Neutrophil (primary cell): ENCODE results near the gene BDNF.

Experiments
- H3K27ac ChIP-seq: fragments of 200-600 bp; sonication (generic); 2 replicates; pipeline ENCODE4 v1.5.1; 2016; ENCODE audit warnings: mild to moderate bottlenecking, moderate library complexity
- H3K27me3 ChIP-seq: fragments of 200-600 bp; sonication (generic); 2 replicates; pipeline ENCODE4 v1.6.0; 2016; ENCODE audit warnings: mild to moderate bottlenecking
- H3K36me3 ChIP-seq: fragments of 200-600 bp; sonication (generic); 2 replicates; pipeline ENCODE4 v1.5.1; 2017
- H3K4me1 ChIP-seq, 2 experiments: fragments of 200-600 bp in 1 of 2; sonication (generic) in 1 of 2; 1 replicate in 1 of 2; 2 replicates in 1 of 2; pipeline versions ENCODE4 v1.5.1 to v1.6.1; 2013 to 2016; ENCODE audit warnings: low read depth in 1 of 2, low read length in 1 of 2, mild to moderate bottlenecking in 1 of 2, moderate library complexity in 1 of 2; ENCODE audit not compliant: control insufficient read depth in 1 of 2, insufficient read depth in 1 of 2
- H3K4me3 ChIP-seq, 2 experiments: fragments of 200-600 bp in 1 of 2; sonication (generic) in 1 of 2; 1 replicate in 1 of 2; 2 replicates in 1 of 2; pipeline ENCODE4 v1.5.1; 2013 to 2016; ENCODE audit warnings: low read depth in 1 of 2, low read length in 1 of 2, mild to moderate bottlenecking in 1 of 2, moderate library complexity in 1 of 2
- H3K9me3 ChIP-seq: fragments of 200-600 bp; sonication (generic); 2 replicates; pipeline ENCODE4 v1.5.1; 2016
- TF ChIP-seq, protein P1 (sequence below): fragments of 200-600 bp; sonication (generic); IDR thresholded peaks from 2 replicates; pipeline ENCODE4 v1.5.1; 2016; ENCODE audit warnings: antibody characterized with exemption

BDNF gene

DNA sequence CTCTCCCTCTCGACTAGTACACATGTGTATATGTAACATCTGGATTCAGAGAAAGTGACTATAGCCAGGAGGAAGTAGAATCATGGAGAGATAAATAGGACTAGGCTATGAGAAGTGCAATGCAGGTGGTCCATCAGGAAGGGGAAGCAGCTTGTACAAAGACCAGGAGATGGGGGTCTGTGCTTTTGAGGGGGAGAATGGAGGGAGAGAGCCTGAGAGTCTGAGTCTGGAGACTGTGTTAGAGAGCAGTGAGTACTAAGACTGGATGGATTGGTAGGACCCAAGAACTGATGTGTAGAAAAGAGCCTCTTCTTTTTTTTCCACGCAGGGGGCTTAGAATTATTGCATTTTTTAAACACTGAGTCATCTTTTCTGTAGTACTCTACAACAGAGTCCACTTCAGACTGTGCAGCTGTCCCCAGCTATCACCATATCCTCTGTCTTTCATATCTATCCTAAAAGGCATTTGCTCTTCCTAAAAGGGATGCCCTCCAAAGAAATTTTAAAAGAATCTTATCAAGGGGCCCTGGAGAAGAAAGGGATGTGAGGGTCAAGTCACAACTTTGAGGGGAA lies 80.4 kb downstream of the BDNF start:
- H3K36me3 ChIP-seq, result no peaks in the 10 kb centered on the region
- no peaks in the 10 kb centered on the region for H3K27me3 ChIP-seq
- TF ChIP-seq, protein P1, sequence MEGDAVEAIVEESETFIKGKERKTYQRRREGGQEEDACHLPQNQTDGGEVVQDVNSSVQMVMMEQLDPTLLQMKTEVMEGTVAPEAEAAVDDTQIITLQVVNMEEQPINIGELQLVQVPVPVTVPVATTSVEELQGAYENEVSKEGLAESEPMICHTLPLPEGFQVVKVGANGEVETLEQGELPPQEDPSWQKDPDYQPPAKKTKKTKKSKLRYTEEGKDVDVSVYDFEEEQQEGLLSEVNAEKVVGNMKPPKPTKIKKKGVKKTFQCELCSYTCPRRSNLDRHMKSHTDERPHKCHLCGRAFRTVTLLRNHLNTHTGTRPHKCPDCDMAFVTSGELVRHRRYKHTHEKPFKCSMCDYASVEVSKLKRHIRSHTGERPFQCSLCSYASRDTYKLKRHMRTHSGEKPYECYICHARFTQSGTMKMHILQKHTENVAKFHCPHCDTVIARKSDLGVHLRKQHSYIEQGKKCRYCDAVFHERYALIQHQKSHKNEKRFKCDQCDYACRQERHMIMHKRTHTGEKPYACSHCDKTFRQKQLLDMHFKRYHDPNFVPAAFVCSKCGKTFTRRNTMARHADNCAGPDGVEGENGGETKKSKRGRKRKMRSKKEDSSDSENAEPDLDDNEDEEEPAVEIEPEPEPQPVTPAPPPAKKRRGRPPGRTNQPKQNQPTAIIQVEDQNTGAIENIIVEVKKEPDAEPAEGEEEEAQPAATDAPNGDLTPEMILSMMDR, result no peak
- no peaks in the 10 kb centered on the region for H3K9me3 ChIP-seq
- no peaks in the 10 kb centered on the region for H3K4me1 ChIP-seq
- no peak overlapping the region for H3K4me3 ChIP-seq
- H3K27ac ChIP-seq, result no peak overlapping the region

DNA sequence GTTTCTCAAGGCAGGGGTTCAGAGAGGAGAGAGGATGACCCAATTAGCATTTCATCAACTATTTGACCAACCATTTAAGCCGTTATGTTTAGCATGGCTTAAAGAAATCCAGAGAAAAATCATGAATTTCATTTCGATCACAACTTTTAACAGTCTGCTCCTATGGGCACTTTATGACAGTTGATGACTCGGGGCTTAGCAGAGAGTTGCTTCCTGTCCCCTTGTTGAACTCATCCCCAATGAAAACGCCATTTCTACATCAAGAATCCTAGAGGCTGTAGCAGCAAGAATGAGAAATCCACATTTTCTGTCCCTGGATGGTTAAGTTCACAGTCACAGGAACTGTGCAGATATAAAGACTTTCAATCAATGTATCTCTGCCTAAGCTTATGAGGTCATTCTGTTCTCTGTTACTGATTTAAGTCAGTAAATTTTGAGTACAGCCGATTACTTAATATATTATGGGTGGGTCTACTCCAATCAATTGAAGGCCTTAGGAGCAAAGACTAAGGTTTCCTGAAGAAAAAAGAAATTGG lies 81.1 kb downstream of the BDNF start:
- H3K27me3 ChIP-seq, result no peaks in the 10 kb centered on the region
- H3K4me1 ChIP-seq, result no peaks in the 10 kb centered on the region
- H3K36me3 ChIP-seq, result no peaks in the 10 kb centered on the region
- no peak overlapping the region for H3K27ac ChIP-seq
- TF ChIP-seq, protein P1, result no peak
- H3K9me3 ChIP-seq, result no peaks in the 10 kb centered on the region
- H3K4me3 ChIP-seq, result no peak overlapping the region

DNA sequence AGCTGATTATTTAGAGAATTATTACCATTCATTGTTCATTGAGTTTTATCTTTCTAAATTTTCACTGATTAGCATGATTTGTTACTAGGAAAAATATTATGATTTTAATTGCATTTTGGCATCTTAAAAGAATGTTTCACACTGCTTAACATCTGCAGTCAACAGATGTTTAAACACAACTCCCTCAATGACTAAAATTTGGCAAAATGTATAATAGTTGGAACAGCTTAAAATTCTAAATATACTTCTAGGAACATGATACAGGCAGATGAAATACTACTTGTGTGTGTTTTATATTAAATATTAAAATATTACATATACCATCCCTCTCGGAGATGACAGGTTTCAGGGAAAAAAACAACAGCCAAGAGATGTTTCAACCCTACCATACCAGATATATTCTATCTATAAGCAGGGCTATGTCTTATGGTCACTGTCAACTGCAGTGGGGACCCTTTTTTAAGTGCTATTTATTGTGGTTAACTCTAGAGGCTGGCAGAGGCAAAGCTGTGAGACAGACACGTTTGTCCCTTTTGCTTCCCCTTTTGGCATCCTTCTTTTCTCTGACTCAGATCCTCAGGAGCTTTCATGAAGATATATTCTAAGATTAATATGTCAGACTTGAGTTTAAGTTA lies 81.9 kb downstream of the BDNF start:
- Histone ChIP-seq H3K27ac (no peak overlapping the region), H3K27me3 (no peaks in the 10 kb centered on the region), H3K4me1 (no peaks in the 10 kb centered on the region), H3K9me3 (no peaks in the 10 kb centered on the region), H3K4me3 (no peak overlapping the region), H3K36me3 (no peaks in the 10 kb centered on the region)
- TF ChIP-seq, protein P1, result no peak

DNA sequence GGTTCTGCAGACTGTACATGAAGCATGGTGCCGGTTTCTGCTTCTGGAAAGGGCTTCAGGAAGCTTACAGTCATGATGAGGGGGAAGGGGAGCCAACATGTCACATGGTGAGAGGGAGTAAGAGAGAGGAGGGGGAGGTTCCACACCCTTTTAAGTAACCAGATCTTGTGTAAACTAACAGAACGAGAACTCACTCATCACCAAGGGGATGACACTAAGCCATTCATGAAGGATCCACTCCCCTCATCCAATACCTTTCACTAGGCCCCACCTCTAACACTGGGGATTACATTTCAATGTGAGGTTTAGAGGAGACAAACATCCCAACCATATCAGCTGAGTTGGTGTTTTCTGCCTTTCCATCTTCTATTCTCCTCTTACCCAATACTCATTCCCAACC lies 83.5 kb downstream of the BDNF start:
- TF ChIP-seq, protein P1, result no peak
- H3K27me3 ChIP-seq, result no peaks in the 10 kb centered on the region

DNA sequence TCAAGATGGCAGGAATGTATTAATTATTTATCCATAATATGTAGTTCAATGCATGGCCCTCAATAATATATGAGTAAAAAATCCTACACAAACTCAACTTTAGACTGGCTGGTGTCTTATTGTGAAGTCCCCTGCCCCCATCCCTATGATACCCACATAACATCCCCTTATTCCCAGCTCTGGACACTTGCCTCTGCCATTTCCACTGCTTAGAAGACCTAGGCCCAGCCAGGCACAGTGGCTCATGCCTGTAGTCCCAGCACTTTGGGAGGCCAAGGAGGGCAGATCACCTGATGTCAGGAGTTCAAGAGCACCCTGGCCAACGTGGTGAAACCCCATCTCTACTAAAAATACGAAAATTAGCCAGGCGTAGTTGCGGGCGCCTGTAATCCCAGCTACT lies 84.4 kb downstream of the BDNF start:
- Histone ChIP-seq H3K4me3 (no peak overlapping the region), H3K27me3 (no peaks in the 10 kb centered on the region), H3K4me1 (no peaks in the 10 kb centered on the region), H3K9me3 (no peaks in the 10 kb centered on the region), H3K27ac (no peak overlapping the region), H3K36me3 (no peaks in the 10 kb centered on the region)
- TF ChIP-seq, protein P1, result no peak

More for the DNA sequence above, 83.5 kb downstream of the BDNF start:
- no peaks in the 10 kb centered on the region for H3K4me1 ChIP-seq
- no peaks in the 10 kb centered on the region for H3K36me3 ChIP-seq
- no peak overlapping the region for H3K4me3 ChIP-seq
- H3K27ac ChIP-seq, result no peak overlapping the region
- no peaks in the 10 kb centered on the region for H3K9me3 ChIP-seq
